Panc1 (cell line): ENCODE data around the gene RIOK1. TPM values are rescaled to one million over a fixed set of nuclear protein-coding genes. Genes with fewer than 3 reads are reported as not detected.

Source experiments
- ATAC-seq: fragments of 200-7000 bp; cut with Tn5 transposase; 2 replicates; pipeline ENCODE4 v1.9.1; 2020; ENCODE audit warnings: mild to moderate bottlenecking, moderate library complexity
- BruUV-seq: library from RNA; stranded (reverse); fragments of 400-500 nt; replicated peaks from 2 replicates; lab custom pipeline; 2021; lab: Mats Ljungman, UMichigan
- CTCF ChIA-PET: fragments of 300-600 bp; sonication (Branson Sonifier 250); formaldehyde crosslinking; loops from one replicate; lab custom pipeline; 2022; ENCODE audit warnings: antibody characterized with exemption; lab: Charles Lee
- POLR2A ChIA-PET: fragments of 300-600 bp; sonication (Branson Sonifier 250); formaldehyde crosslinking; loops from one replicate; lab custom pipeline; 2022; ENCODE audit warnings: antibody characterized with exemption; lab: Charles Lee
- DNase-seq: peaks from one replicate; pipeline ENCODE4 v3.0.0-alpha.2; 2010; ENCODE audit warnings: low read depth, low spot score
- H3K27ac ChIP-seq: 2 replicates; pipeline ENCODE4 v1.5.1; 2011; ENCODE audit warnings: mild to moderate bottlenecking, low read length, inconsistent platforms
- H3K27me3 ChIP-seq: fragments of 200-500 bp; sonication (Bioruptor generic); 2 replicates; pipeline ENCODE4 v1.6.0; 2014; ENCODE audit warnings: low read length, inconsistent platforms; ENCODE audit not compliant: control insufficient read depth, insufficient read depth
- H3K36me3 ChIP-seq: fragments of 200-500 bp; sonication (Bioruptor generic); 2 replicates; pipeline ENCODE4 v1.5.1; 2014; ENCODE audit warnings: inconsistent platforms, mild to moderate bottlenecking, low read length, moderate library complexity; ENCODE audit not compliant: control insufficient read depth, insufficient read depth
- H3K4me1 ChIP-seq: 2 replicates; pipeline ENCODE4 v1.5.1; 2011; ENCODE audit warnings: inconsistent platforms, mild to moderate bottlenecking, low read length, moderate library complexity; ENCODE audit not compliant: control insufficient read depth, insufficient read depth
- H3K4me3 ChIP-seq, 2 experiments: 2 replicates each; pipeline ENCODE4 v1.5.1; 2011 to 2012; ENCODE audit warnings: low read depth in 2 of 2, low read length in 2 of 2, mild to moderate bottlenecking in 2 of 2, inconsistent platforms in 1 of 2, moderate library complexity in 1 of 2
- H3K9me3 ChIP-seq: fragments of 200-500 bp; sonication (Bioruptor generic); 2 replicates; pipeline ENCODE4 v1.5.1; 2014; ENCODE audit warnings: low read depth, mild to moderate bottlenecking, inconsistent platforms, low read length, moderate library complexity; ENCODE audit not compliant: control insufficient read depth, insufficient read depth
- CTCF ChIP-seq: fragments of 450-650 bp; IDR thresholded peaks from 2 replicates; pipeline ENCODE4 v1.5.1; 2017; ENCODE audit warnings: mild to moderate bottlenecking
- POLR2AphosphoS5 ChIP-seq: IDR thresholded peaks from 2 replicates; pipeline ENCODE4 v1.6.1; 2012; ENCODE audit warnings: mild to moderate bottlenecking, low read depth, low read length, moderate library complexity
- REST ChIP-seq, 2 experiments: IDR thresholded peaks; 2 replicates each; pipeline ENCODE4 v1.6.1; 2011 to 2012; ENCODE audit warnings: low read depth in 2 of 2, control low read depth in 1 of 2, low read length in 1 of 2, mild to moderate bottlenecking in 1 of 2, moderate library complexity in 1 of 2; ENCODE audit not compliant: insufficient read depth in 1 of 2
- SIN3A ChIP-seq: IDR thresholded peaks from 2 replicates; pipeline ENCODE4 v1.6.1; 2012; ENCODE audit warnings: low read depth, mild to moderate bottlenecking, low read length, moderate library complexity, borderline replicate concordance; ENCODE audit not compliant: insufficient read depth
- TCF7L2 ChIP-seq: IDR thresholded peaks from 2 replicates; pipeline ENCODE4 v1.6.1; 2011; ENCODE audit warnings: mild to moderate bottlenecking, low read depth, low read length, inconsistent platforms
- in situ Hi-C: cut with HindIII; loops from 2 replicates; pipeline ENCODE4 v1.10.0; 2016; ENCODE audit warnings: low sequenced_read_pairs, low pct_unique_long_range_greater_than_20kb
- intact Hi-C: fragments of 100-400 bp; cut with micrococcal nuclease; formaldehyde crosslinking; loops from one replicate; pipeline ENCODE4 v1.10.0; 2022; ENCODE audit not compliant: unreplicated experiment
- total RNA-seq: library from RNA; stranded (reverse); gene quantifications from one replicate; pipeline ENCODE4 v1.2.1, GENCODE V29; 2021; ENCODE audit not compliant: unreplicated experiment

RIOK1 gene
- total RNA-seq, 1 experiment from 2014 or later, result 30.0 TPM

GRCh38 chr6:7445885-7446461 lies 56.4 kb downstream of the RIOK1 start:
- no peak for DNase-seq
- BruUV-seq, result no TSS peak
- Histone ChIP-seq H3K36me3 (no peaks in the 10 kb centered on the region), H3K27ac (no peak overlapping the region), H3K4me1 (no peaks in the 10 kb centered on the region), H3K9me3 (no peaks in the 10 kb centered on the region), H3K4me3 (no peak overlapping the region), H3K27me3 (no peaks in the 10 kb centered on the region)
- in situ Hi-C loops, result no loop called here
- ChIA-PET CTCF (no interaction called here), POLR2A (no interaction called here)
- TF ChIP-seq CTCF (no peak), POLR2AphosphoS5 (no peak), SIN3A (no peak), REST (IDR thresholded peaks at IDR 0.05; ENCODE audit: insufficient read depth in 1 of 2, low read depth in 2 of 2, low read length in 1 of 2) (no peak), TCF7L2 (no peak)
- intact Hi-C loops, result no loop called here
- ATAC-seq, result no peak

GRCh38 chr6:7446619-7447325 lies 57.2 kb downstream of the RIOK1 start:
- no peak overlapping the region for H3K4me3 ChIP-seq
- H3K9me3 ChIP-seq, result no peaks in the 10 kb centered on the region
- DNase-seq, result no peak
- in situ Hi-C loops, result no loop called here
- H3K4me1 ChIP-seq, result no peaks in the 10 kb centered on the region
- H3K27me3 ChIP-seq, result no peaks in the 10 kb centered on the region
- TF ChIP-seq SIN3A (no peak), REST (IDR thresholded peaks at IDR 0.05; ENCODE audit: insufficient read depth in 1 of 2, low read depth in 2 of 2, low read length in 1 of 2) (no peak), CTCF (no peak), POLR2AphosphoS5 (no peak), TCF7L2 (no peak)
- POLR2A ChIA-PET, result no interaction called here
- intact Hi-C loops, result no loop called here
- CTCF ChIA-PET, result no interaction called here
- no TSS peak for BruUV-seq
- H3K36me3 ChIP-seq, result no peaks in the 10 kb centered on the region
- H3K27ac ChIP-seq, result no peak overlapping the region
- no peak for ATAC-seq
